ENCODE results near the gene KIF26A. TPM values are rescaled to one million over a fixed set of nuclear protein-coding genes. Genes with fewer than 3 reads are reported as not detected.

KIF26A gene
- total and polyA plus RNA-seq, 2 of the 4 experiments (the other 2 are of a cell fraction): not detected

DNA sequence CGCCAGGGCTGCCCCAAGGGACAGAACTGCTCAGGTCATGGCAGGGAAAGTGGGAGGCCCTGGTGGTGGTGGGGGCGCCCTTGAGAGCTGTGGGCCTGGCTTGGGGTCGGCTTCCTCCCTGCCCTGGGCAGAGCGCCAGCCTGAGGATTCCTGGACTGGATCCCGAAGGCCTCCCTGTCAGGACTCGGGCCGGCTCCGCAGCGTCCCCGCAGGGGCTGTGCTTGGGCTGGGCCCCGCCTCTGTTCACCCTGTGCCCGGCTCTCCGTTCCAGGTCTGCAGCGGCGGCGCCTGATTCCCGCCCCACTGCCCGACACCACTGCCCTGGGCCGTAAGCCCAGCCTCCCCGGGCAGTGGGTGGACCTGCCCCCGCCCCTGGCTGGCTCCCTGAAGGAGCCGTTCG lies 39.9 kb downstream of the KIF26A start:
- Histone ChIP-seq H4K20me1 (ENCODE audit: insufficient read depth, low read length) (no peaks in the 10 kb centered on the region), H2AFZ (replicated peaks; ENCODE audit: low read length, poor library complexity) (no peak overlapping the region), H3K79me1 (ENCODE audit: low read depth in 1 of 2, low read length in 2 of 2) (no peaks in the 10 kb centered on the region), H2BK20ac (ENCODE audit: low read depth, low read length) (no peak overlapping the region), H4K8ac (ENCODE audit: low read depth in 2 of 2, low read length in 2 of 2) (no peak overlapping the region), H4K5ac (ENCODE audit: low read depth, low read length) (no peak overlapping the region), H2BK120ac (ENCODE audit: low read depth, low read length) (no peak overlapping the region), H3K56ac (ENCODE audit: extremely low read depth, insufficient read depth, low read length) (no peak overlapping the region), H3K14ac (replicated peaks; ENCODE audit: low read depth, low read length) (no peak overlapping the region), H2AK5ac (ENCODE audit: low read depth, low read length) (no peak overlapping the region), H3K9me1 (ENCODE audit: insufficient read depth, low read length) (no peaks in the 10 kb centered on the region), H3K4me3 (ENCODE audit: insufficient read depth, low read depth, low read length) (no peak overlapping the region), H2BK15ac (ENCODE audit: low read depth, low read length) (no peak overlapping the region), H3K9ac (ENCODE audit: low read depth, low read length) (no peak overlapping the region), H3K4me1 (ENCODE audit: control insufficient read depth, insufficient read depth, low read length) (no peaks in the 10 kb centered on the region), H2AK9ac (replicated peaks; ENCODE audit: low read depth, low read length, poor library complexity) (no peak overlapping the region), H3K18ac (ENCODE audit: low read depth, low read length) (no peak overlapping the region), H3K27me3 (ENCODE audit: control insufficient read depth, insufficient read depth, low read length) (no peaks in the 10 kb centered on the region), H3K4me2 (ENCODE audit: low read depth, low read length) (no peak overlapping the region), H3K4ac (ENCODE audit: low read depth, low read length) (no peak overlapping the region), H3K23ac (ENCODE audit: low read depth, low read length) (no peak overlapping the region), H2BK5ac (ENCODE audit: low read depth, low read length, poor library complexity, severe bottlenecking) (no peak overlapping the region), H3K36me3 (ENCODE audit: control insufficient read depth, insufficient read depth, low read length) (no peaks in the 10 kb centered on the region), H4K91ac (ENCODE audit: insufficient read depth, low read depth, low read length) (no peak overlapping the region), H3K9me3 (ENCODE audit: control insufficient read depth, insufficient read depth, low read length) (peaks cover 38% of the 10 kb centered on the region; the same call in 1 of the 2 replicates), H3K27ac (ENCODE audit: insufficient read depth, low read length) (no peak overlapping the region)
- ATAC-seq (ENCODE audit: low read depth) (no peak), DNase-seq (no peak)
- intact Hi-C loops (cut with micrococcal nuclease): no loop called here
- ChIA-PET CTCF (no interaction called here), POLR2A (ENCODE audit: unreplicated experiment) (no interaction called here)
- in situ Hi-C loops (cut with MboI; ENCODE audit: low sequenced_read_pairs): no loop called here
- no peak for TF ChIP-seq CHD1 (IDR thresholded peaks at IDR 0.05; ENCODE audit: low read depth, low read length)
- TF ChIP-seq SMC3 (IDR thresholded peaks at IDR 0.05; ENCODE audit: low read depth, low read length): no peak
- TF ChIP-seq, protein P1, sequence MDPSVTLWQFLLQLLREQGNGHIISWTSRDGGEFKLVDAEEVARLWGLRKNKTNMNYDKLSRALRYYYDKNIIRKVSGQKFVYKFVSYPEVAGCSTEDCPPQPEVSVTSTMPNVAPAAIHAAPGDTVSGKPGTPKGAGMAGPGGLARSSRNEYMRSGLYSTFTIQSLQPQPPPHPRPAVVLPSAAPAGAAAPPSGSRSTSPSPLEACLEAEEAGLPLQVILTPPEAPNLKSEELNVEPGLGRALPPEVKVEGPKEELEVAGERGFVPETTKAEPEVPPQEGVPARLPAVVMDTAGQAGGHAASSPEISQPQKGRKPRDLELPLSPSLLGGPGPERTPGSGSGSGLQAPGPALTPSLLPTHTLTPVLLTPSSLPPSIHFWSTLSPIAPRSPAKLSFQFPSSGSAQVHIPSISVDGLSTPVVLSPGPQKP (IDR thresholded peaks at IDR 0.05; ENCODE audit: borderline replicate concordance, low read depth, low read length): no peak
- TF ChIP-seq MAFK (IDR thresholded peaks at IDR 0.05; ENCODE audit: low read depth, low read length): no peak
- TF ChIP-seq CEBPB (IDR thresholded peaks at IDR 0.05; ENCODE audit: low read depth, low read length): no peak
- TF ChIP-seq, protein P2, sequence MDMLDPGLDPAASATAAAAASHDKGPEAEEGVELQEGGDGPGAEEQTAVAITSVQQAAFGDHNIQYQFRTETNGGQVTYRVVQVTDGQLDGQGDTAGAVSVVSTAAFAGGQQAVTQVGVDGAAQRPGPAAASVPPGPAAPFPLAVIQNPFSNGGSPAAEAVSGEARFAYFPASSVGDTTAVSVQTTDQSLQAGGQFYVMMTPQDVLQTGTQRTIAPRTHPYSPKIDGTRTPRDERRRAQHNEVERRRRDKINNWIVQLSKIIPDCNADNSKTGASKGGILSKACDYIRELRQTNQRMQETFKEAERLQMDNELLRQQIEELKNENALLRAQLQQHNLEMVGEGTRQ (IDR thresholded peaks at IDR 0.05; ENCODE audit: low read depth, low read length): no peak
- TF ChIP-seq, protein P3, sequence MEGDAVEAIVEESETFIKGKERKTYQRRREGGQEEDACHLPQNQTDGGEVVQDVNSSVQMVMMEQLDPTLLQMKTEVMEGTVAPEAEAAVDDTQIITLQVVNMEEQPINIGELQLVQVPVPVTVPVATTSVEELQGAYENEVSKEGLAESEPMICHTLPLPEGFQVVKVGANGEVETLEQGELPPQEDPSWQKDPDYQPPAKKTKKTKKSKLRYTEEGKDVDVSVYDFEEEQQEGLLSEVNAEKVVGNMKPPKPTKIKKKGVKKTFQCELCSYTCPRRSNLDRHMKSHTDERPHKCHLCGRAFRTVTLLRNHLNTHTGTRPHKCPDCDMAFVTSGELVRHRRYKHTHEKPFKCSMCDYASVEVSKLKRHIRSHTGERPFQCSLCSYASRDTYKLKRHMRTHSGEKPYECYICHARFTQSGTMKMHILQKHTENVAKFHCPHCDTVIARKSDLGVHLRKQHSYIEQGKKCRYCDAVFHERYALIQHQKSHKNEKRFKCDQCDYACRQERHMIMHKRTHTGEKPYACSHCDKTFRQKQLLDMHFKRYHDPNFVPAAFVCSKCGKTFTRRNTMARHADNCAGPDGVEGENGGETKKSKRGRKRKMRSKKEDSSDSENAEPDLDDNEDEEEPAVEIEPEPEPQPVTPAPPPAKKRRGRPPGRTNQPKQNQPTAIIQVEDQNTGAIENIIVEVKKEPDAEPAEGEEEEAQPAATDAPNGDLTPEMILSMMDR (conservative IDR thresholded peaks at IDR 0.05; ENCODE audit: low read depth, low read length): no peak
- no peak for TF ChIP-seq NFE2L2 (IDR thresholded peaks at IDR 0.05; ENCODE audit: low read depth, low read length)
- TF ChIP-seq POLR2A (IDR thresholded peaks at IDR 0.05; ENCODE audit: low read depth, low read length): no peak
- 70% methylated on average over 17 of the region's 23 CpGs; no CpG with 5 or more reads in 1 of the 2 experiments for WGBS, 2 experiments (ENCODE audit: extremely low coverage in 2 of 2, insufficient read length in 1 of 2)
- dilution Hi-C loops (cut with HindIII; ENCODE audit: low sequenced_read_pairs, unreplicated experiment): no loop called here
- no TSS peak for BruUV-seq (replicated peaks)

Data from IMR-90 (cell line).